ENCODE data around the gene AJAP1.

GRCh38 chr1:4710592-4711415 is 56.4 kb downstream of the AJAP1 start:
- TF ChIP-seq CTCF (IDR thresholded peaks at IDR 0.05) (no peak), POLR2A (IDR thresholded peaks at IDR 0.05) (no peak)
